ENCODE data around the gene AMBP.

The AMBP gene

DNA sequence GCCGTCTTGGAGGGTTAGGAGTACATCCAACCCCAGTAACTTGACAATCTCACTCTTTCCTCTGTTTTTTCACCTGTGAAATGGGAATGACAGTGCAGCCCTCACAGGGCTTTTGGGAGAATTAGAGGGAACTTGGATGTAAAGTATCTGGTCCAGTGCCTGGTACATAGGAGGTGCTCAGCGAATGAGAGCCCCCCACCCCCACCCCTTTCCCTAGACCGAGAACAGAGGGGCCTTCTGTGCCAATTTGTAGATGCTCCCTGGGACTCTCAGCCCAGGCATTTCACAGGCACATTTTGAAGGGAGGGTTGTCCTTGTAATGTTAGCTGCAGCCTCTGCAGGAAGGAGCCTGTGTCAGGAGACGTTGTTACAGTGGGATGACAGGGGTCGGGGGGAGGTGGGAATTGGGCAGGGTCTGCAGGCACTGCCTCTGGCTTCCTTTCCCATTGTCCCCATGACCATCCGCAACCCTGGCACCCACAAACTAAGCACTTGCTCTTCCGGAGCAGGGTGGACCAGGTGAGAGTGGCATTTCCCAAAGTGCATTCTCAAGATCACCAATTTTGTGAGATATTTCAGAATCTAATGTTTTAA is 47.0 kb downstream of the AMBP start:
- Histone ChIP-seq H2AFZ (ENCODE audit: low read depth) (no peak overlapping the region), H4K20me1 (ENCODE audit: insufficient read depth) (no peaks in the 10 kb centered on the region), H3K4me2 (no peak overlapping the region), H3K4me1 (ENCODE audit: low read depth, poor library complexity, severe bottlenecking) (no peaks in the 10 kb centered on the region), H3K27ac (no peak overlapping the region), H3K27me3 (ENCODE audit: insufficient read depth, low read depth) (no peaks in the 10 kb centered on the region), H3K79me2 (ENCODE audit: insufficient read depth, low read depth) (no peaks in the 10 kb centered on the region), H3K9ac (no peak overlapping the region), H3K36me3 (ENCODE audit: insufficient read depth) (no peaks in the 10 kb centered on the region), H3K4me3 (IDR thresholded peaks at IDR 0.05; ENCODE audit: insufficient read depth, low read depth, low read length) (no peak overlapping the region)
- TF ChIP-seq, protein P1, sequence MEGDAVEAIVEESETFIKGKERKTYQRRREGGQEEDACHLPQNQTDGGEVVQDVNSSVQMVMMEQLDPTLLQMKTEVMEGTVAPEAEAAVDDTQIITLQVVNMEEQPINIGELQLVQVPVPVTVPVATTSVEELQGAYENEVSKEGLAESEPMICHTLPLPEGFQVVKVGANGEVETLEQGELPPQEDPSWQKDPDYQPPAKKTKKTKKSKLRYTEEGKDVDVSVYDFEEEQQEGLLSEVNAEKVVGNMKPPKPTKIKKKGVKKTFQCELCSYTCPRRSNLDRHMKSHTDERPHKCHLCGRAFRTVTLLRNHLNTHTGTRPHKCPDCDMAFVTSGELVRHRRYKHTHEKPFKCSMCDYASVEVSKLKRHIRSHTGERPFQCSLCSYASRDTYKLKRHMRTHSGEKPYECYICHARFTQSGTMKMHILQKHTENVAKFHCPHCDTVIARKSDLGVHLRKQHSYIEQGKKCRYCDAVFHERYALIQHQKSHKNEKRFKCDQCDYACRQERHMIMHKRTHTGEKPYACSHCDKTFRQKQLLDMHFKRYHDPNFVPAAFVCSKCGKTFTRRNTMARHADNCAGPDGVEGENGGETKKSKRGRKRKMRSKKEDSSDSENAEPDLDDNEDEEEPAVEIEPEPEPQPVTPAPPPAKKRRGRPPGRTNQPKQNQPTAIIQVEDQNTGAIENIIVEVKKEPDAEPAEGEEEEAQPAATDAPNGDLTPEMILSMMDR (conservative IDR thresholded peaks at IDR 0.05; ENCODE audit: low read depth, low read length), result no peak

- Histone ChIP-seq H3K4me2 (no peak overlapping the region), H3K4me3 (IDR thresholded peaks at IDR 0.05; ENCODE audit: insufficient read depth, low read depth, low read length) (no peak overlapping the region), H3K27ac (no peak overlapping the region), H3K27me3 (ENCODE audit: insufficient read depth, low read depth) (no peaks in the 10 kb centered on the region), H3K36me3 (ENCODE audit: insufficient read depth) (no peaks in the 10 kb centered on the region), H4K20me1 (ENCODE audit: insufficient read depth) (no peaks in the 10 kb centered on the region), H3K4me1 (ENCODE audit: low read depth, poor library complexity, severe bottlenecking) (no peaks in the 10 kb centered on the region), H2AFZ (ENCODE audit: low read depth) (no peak overlapping the region), H3K79me2 (ENCODE audit: insufficient read depth, low read depth) (no peaks in the 10 kb centered on the region), H3K9ac (no peak overlapping the region)
- TF ChIP-seq, protein P1 (conservative IDR thresholded peaks at IDR 0.05; ENCODE audit: low read depth, low read length), result no peak
These were observed 47.7 kb downstream of the AMBP start for GRCh38 chr9:114030364-114030763.

DNA sequence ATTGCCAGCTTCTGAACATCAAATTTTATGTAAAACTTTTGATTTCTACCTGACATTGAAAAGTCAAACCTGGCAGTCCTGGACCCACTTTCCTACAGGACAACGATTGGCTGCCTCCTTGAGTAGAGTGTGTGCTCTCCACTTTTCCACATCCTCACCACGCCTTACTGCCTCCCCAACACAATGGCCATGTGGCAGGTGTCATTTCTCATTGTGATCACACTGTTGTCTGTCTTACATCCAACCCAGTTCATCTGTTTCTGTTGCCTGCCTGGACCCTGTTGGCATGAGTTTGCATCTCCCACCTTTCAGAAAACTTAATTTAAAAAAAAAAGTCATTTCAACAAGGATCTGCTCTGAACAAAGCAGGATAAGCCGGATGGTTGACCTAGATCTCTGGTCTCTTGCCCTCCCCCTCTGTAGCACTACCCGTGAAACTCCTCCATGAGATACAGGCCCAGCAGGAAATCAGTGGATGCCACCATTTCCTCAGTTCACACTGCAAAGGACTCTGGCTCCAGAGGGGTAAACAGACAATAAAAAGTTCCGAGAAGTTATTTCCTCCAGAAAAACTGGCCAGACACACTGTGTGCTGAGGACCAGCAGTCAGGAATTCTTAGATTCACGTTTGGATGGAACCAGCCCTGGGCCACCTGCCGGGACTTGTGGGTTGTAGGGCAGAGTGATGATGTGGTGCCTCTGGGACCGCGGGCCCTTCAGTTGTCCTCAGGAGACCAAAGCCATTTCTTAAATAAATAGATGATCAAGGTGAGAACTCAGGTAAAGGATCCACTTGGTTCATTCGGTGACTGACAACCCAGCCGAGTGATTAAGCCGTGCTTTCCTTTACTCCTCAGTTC is 48.6 kb downstream of the AMBP start:
- H3K4me3 ChIP-seq (IDR thresholded peaks at IDR 0.05; ENCODE audit: insufficient read depth, low read depth, low read length), result no peak overlapping the region
- no peak overlapping the region for H2AFZ ChIP-seq (ENCODE audit: low read depth)
- H3K36me3 ChIP-seq (ENCODE audit: insufficient read depth), result no peaks in the 10 kb centered on the region
- no peaks in the 10 kb centered on the region for H4K20me1 ChIP-seq (ENCODE audit: insufficient read depth)
- no peak overlapping the region for H3K4me2 ChIP-seq
- H3K9ac ChIP-seq, result no peak overlapping the region
- no peaks in the 10 kb centered on the region for H3K4me1 ChIP-seq (ENCODE audit: low read depth, poor library complexity, severe bottlenecking)
- H3K79me2 ChIP-seq (ENCODE audit: insufficient read depth, low read depth), result no peaks in the 10 kb centered on the region
- TF ChIP-seq, protein P1 (conservative IDR thresholded peaks at IDR 0.05; ENCODE audit: low read depth, low read length), result no peak
- no peaks in the 10 kb centered on the region for H3K27me3 ChIP-seq (ENCODE audit: insufficient read depth, low read depth)
- H3K27ac ChIP-seq, result no peak overlapping the region

- H3K27me3 ChIP-seq (ENCODE audit: insufficient read depth, low read depth), result no peaks in the 10 kb centered on the region
These were observed 49.5 kb downstream of the AMBP start for GRCh38 chr9:114028646-114029045.

More at GRCh38 chr9:114028646-114029045, 49.5 kb downstream of the AMBP start:
- Histone ChIP-seq H2AFZ (ENCODE audit: low read depth) (no peak overlapping the region), H3K4me2 (no peak overlapping the region), H3K4me1 (ENCODE audit: low read depth, poor library complexity, severe bottlenecking) (no peaks in the 10 kb centered on the region), H3K9ac (no peak overlapping the region), H3K27ac (no peak overlapping the region), H3K79me2 (ENCODE audit: insufficient read depth, low read depth) (no peaks in the 10 kb centered on the region), H3K36me3 (ENCODE audit: insufficient read depth) (no peaks in the 10 kb centered on the region), H3K4me3 (IDR thresholded peaks at IDR 0.05; ENCODE audit: insufficient read depth, low read depth, low read length) (no peak overlapping the region), H4K20me1 (ENCODE audit: insufficient read depth) (no peaks in the 10 kb centered on the region)
- TF ChIP-seq, protein P1 (conservative IDR thresholded peaks at IDR 0.05; ENCODE audit: low read depth, low read length), result no peak

Measured in KMS-11 (cell line).